Esophagus (tissue), 2 donors: ENCODE results near the gene USP3. TPM values are rescaled to one million over a fixed set of nuclear protein-coding genes. Genes with fewer than 3 reads are reported as not detected.

Experiments used
- H3K27ac ChIP-seq, 2 donors: one replicate each; pipeline ENCODE4 v1.5.1; 2013; ENCODE audit warnings: low read depth in 2 of 2, mild to moderate bottlenecking in 2 of 2, inconsistent platforms in 1 of 2, low read length in 1 of 2, moderate library complexity in 1 of 2
- H3K27me3 ChIP-seq, 2 donors: one replicate each; pipeline ENCODE4 v1.6.1; 2013; ENCODE audit warnings: low read length in 2 of 2, control low read depth in 1 of 2, mild to moderate bottlenecking in 1 of 2; ENCODE audit not compliant: insufficient read depth in 2 of 2, control insufficient read depth in 1 of 2
- H3K36me3 ChIP-seq, 2 donors: one replicate each; pipeline ENCODE4 v1.6.1; 2013; ENCODE audit warnings: low read length in 1 of 2; ENCODE audit not compliant: control insufficient read depth in 2 of 2, insufficient read depth in 2 of 2
- H3K4me1 ChIP-seq, 2 donors: one replicate each; pipeline ENCODE4 v1.6.1; 2013; ENCODE audit warnings: low read length in 1 of 2; ENCODE audit not compliant: control insufficient read depth in 2 of 2, insufficient read depth in 2 of 2
- H3K4me3 ChIP-seq, 2 donors: one replicate each; pipeline ENCODE4 v1.5.1; 2013; ENCODE audit warnings: low read length in 2 of 2, mild to moderate bottlenecking in 2 of 2, low read depth in 1 of 2, moderate library complexity in 1 of 2
- H3K9me3 ChIP-seq, 2 donors: one replicate each; pipeline ENCODE4 v1.6.1; 2013; ENCODE audit warnings: mild to moderate bottlenecking in 2 of 2, low read depth in 1 of 2, low read length in 1 of 2, moderate library complexity in 1 of 2; ENCODE audit not compliant: control insufficient read depth in 2 of 2, insufficient read depth in 1 of 2
- WGBS, 2 donors: extraction: QIAGEN DNeasy Blood & Tissue Kit; methylation state at CpG; one replicate each; pipeline ENCODE4 v1.1.7; 2013; 5-methylcytosine and 5-hydroxymethylcytosine counted together
- polyA plus RNA-seq, 2 donors: library from polyadenylated mRNA; stranded (reverse); fragments of 200-250 nt; gene quantifications; one replicate each; pipeline ENCODE4 v1.2.3, GENCODE V29; 2013
- donor health status: healthy with polysubstance abuse.
- donor health status: Bipolar disorder and iron deficiency.

USP3 gene
- polyA plus RNA-seq, 2 donors: 14.0 to 15.0 TPM

DNA sequence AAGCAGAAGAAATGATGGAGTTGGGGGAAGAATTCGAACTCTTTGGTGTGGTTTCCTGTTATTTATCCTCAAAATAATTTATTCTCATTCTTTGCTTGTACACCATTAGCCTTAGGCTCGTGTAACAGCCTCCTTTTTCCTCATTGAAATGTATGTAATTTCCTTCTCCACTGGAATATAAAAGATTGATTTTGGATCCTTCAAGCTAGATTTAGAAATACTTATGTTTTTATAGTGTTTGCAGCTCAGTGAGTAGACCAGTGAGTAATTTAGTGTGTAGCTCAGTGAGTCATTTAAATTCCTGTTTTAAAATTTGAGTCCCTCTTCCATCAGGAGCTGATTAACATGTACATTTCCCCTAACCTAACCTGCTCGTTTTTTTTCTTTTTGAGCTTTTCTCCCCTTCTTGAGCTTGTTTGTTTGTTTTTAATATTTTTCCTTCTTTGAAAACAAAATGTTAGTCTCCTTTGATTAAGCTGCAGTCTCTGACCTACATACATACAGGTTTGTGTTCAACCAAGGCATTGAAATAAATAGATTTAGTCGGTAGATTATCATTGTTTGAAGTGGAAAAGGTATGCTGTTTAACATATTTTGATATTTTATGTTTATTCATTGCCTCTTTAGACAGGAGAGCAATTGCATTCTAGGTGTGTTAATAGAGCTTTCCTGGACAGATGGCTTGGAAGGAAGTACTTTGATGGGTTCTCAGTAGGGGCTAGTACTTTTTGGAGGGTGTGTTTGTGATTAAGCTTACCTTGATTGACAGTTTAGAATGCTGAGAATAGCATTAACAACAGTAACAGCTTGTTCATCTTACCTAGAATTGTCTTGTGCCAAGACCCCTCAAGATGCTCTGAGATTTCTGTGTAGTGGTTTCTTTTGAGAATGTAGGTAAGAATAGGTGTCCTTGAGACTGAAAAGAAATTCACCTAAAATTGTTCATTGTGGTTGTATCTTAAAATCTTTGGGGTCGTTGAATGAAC is 5.9 kb downstream of the USP3 start:
- WGBS, 2 donors: 27 to 35% methylated on average over 5 of the region's 5 CpGs
- H3K36me3 ChIP-seq: no peaks in the 10 kb centered on the region
- H3K9me3 ChIP-seq: no peaks in the 10 kb centered on the region
- no peak overlapping the region for H3K4me3 ChIP-seq
- H3K4me1 ChIP-seq: no peaks in the 10 kb centered on the region
- H3K27me3 ChIP-seq: no peaks in the 10 kb centered on the region
- H3K27ac ChIP-seq: no peak overlapping the region

DNA sequence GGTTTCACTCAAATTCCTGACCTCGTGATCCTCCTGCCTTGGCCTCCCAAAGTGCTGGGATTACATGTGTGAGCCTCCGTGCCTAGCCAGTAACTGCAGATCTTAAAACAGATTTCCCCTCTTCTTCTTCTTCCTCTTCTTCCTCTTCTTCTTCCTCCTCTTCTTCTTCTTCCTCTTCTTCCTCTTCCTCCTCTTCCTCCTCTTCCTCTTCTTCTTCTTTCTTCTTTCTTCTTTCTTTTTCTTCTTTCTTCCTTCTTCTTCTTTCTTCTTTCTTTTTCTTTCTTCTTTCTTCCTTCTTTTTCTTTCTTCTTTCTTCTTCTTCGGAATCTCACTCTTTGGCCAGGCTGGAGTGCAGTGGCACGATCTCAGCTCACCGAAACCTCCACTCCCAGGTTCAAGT is 7.8 kb downstream of the USP3 start:
- H3K9me3 ChIP-seq: no peaks in the 10 kb centered on the region
- WGBS, 2 donors: 81 to 85% methylated on average over 5 of the region's 5 CpGs
- no peaks in the 10 kb centered on the region for H3K36me3 ChIP-seq
- no peak overlapping the region for H3K4me3 ChIP-seq
- H3K4me1 ChIP-seq: no peaks in the 10 kb centered on the region
- no peak overlapping the region for H3K27ac ChIP-seq
- no peaks in the 10 kb centered on the region for H3K27me3 ChIP-seq

GRCh38 chr15:63513271-63513670 is 8.9 kb downstream of the USP3 start:
- Histone ChIP-seq H3K9me3 (no peaks in the 10 kb centered on the region), H3K4me1 (no peaks in the 10 kb centered on the region), H3K27ac (no peak overlapping the region), H3K4me3 (no peak overlapping the region), H3K36me3 (no peaks in the 10 kb centered on the region), H3K27me3 (no peaks in the 10 kb centered on the region)
- 84 to 97% methylated on average over 6 of the region's 6 CpGs for WGBS, 2 donors

DNA sequence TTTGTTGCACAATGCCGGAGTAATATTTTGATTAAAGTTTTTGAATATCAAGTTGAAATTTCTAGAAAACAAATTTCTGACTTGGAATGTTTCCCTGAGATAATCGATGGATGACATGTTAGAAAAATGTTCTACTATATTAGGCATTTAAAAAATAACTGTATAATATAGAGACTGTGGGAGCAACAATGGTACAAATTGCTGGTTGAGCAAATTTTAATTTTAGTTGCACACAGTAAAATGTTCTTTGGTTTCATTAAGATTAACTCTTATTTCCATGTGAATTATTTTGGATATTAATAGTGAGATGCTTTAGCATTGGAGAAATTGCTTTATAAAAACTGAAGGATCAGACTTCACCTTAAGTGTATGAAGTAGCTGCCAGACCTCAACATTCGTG is 9.3 kb downstream of the USP3 start:
- H3K36me3 ChIP-seq: no peaks in the 10 kb centered on the region
- no peaks in the 10 kb centered on the region for H3K9me3 ChIP-seq
- H3K27me3 ChIP-seq: no peaks in the 10 kb centered on the region
- WGBS, 2 donors: 76 to 77% methylated on average over 3 of the region's 3 CpGs
- H3K4me1 ChIP-seq: no peaks in the 10 kb centered on the region
- no peak overlapping the region for H3K27ac ChIP-seq
- no peak overlapping the region for H3K4me3 ChIP-seq

- no peaks in the 10 kb centered on the region for H3K4me1 ChIP-seq
- H3K9me3 ChIP-seq: no peaks in the 10 kb centered on the region
- no peak overlapping the region for H3K27ac ChIP-seq
- no peaks in the 10 kb centered on the region for H3K36me3 ChIP-seq
- 10 to 22% methylated on average over 1 of the region's 1 CpG for WGBS, 2 donors
- no peak overlapping the region for H3K4me3 ChIP-seq
- H3K27me3 ChIP-seq: no peaks in the 10 kb centered on the region
Observed at GRCh38 chr15:63514531-63514943, 10.1 kb downstream of the USP3 start.

GRCh38 chr15:63517202-63517601 is 12.8 kb downstream of the USP3 start:
- Histone ChIP-seq H3K9me3 (no peaks in the 10 kb centered on the region), H3K27me3 (no peaks in the 10 kb centered on the region), H3K4me3 (no peak overlapping the region), H3K36me3 (no peaks in the 10 kb centered on the region), H3K4me1 (peaks cover 0 to 4% of the 10 kb centered on the region in 2 donors), H3K27ac (peak overlapping the region in 1 of 2 donors; percentile 40)

DNA sequence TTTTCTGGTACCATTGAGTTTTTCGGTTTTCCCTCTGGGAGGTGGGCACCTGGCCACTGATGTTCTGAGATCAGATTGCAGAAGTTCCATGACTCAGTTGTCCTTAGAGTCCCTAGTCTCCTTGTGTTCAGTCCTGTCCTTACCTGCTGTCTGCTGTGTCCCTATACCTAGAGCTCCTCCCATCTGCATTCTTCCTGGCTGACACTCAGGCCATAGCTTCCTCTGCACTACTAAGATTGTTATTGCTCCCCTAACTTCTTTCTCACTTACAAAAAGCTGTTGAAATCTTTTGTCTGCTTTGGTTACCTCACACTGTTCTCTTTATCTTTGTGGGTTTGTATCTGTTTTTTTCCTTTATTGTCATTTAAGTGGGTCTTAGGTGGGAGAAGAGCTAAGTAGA is 13.2 kb downstream of the USP3 start:
- Histone ChIP-seq H3K36me3 (no peaks in the 10 kb centered on the region), H3K4me3 (no peak overlapping the region), H3K4me1 (peaks cover 0 to 4% of the 10 kb centered on the region in 2 donors), H3K9me3 (no peaks in the 10 kb centered on the region), H3K27ac (peak overlapping the region in 1 of 2 donors; percentile 40), H3K27me3 (no peaks in the 10 kb centered on the region)
- WGBS, 2 donors: 56 to 80% methylated on average over 1 of the region's 1 CpG

- Histone ChIP-seq H3K4me1 (peaks cover 0 to 4% of the 10 kb centered on the region in 2 donors), H3K27ac (no peak overlapping the region), H3K36me3 (no peaks in the 10 kb centered on the region), H3K9me3 (no peaks in the 10 kb centered on the region), H3K4me3 (no peak overlapping the region), H3K27me3 (no peaks in the 10 kb centered on the region)
- 97 to 99% methylated on average over 4 of the region's 4 CpGs for WGBS, 2 donors
Observed at GRCh38 chr15:63519041-63519440, 14.6 kb downstream of the USP3 start.

DNA sequence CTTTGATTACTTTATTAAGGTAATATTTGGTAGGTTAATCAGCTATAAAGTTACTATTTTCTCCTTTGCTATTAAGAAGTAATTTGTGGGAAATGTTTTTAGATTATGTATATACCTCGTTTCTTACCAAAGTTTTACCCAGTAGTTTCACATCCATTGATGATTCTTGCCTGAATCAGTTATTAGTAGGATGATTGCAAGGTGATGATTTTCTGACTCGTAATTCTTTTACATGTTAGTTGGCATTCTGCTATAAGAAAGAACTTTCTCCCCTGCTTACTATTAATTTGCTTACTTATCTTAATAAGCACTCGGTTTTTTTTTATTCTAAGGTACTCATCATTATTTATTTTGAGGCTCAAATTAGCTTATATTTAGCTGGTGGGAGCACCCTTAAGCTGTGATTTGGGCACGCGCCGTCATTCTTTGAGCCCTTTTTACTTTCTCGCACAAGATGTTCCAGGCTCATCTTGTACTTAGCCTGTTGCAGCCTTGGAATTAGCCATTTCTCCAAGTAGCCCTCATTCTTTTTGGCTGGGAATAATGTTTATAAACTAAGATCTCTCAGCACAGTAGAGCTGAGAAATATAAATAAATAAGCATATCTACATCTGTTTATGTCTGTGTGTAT is 15.3 kb downstream of the USP3 start:
- H3K4me3 ChIP-seq: no peak overlapping the region
- peaks cover 0 to 4% of the 10 kb centered on the region in 2 donors for H3K4me1 ChIP-seq
- WGBS, 2 donors: 81 to 82% methylated on average over 7 of the region's 7 CpGs
- no peaks in the 10 kb centered on the region for H3K27me3 ChIP-seq
- H3K27ac ChIP-seq: no peak overlapping the region
- no peaks in the 10 kb centered on the region for H3K9me3 ChIP-seq
- no peaks in the 10 kb centered on the region for H3K36me3 ChIP-seq
